Measurements from ENCODE around the gene RPUSD4. TPM values are rescaled to one million over a fixed set of nuclear protein-coding genes. Genes with fewer than 3 reads are reported as not detected.

The RPUSD4 gene
- total RNA-seq, 1 experiment from 2014 or later: 42.9 TPM

DNA sequence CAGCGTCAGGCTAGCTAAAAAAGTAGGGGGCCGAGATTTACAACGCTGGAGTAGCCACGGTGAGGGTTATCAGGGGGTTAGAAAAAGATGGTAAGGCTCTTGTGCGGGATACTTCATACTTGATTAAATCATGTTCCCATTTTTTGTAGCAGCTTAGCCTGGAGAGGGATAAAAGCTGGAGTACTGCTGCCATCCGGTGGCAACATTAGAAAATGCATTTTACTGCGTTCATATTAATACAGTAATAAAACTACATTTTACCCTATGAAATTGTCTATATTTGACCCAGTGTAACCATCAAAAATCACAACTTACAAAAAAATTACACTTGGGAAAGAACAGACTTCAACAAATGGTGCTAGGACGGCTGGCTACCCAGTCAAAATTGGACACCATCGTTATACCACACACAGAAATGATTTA, 17.3 kb downstream of the RPUSD4 start:
- Histone ChIP-seq H3K4me2 (ENCODE audit: insufficient read depth, insufficient read length, low read length) (no peak overlapping the region), H2BK5ac (ENCODE audit: insufficient read length, low read length) (no peak overlapping the region), H3K27ac (ENCODE audit: insufficient read length, low read depth, low read length) (no peak overlapping the region), H3K27me3 (ENCODE audit: insufficient read depth, low read length) (no peaks in the 10 kb centered on the region), H3K79me1 (ENCODE audit: insufficient read depth, low read depth, low read length, poor library complexity, severe bottlenecking) (no peaks in the 10 kb centered on the region), H3K79me2 (ENCODE audit: insufficient read depth, low read length) (no peaks in the 10 kb centered on the region), H2AK5ac (ENCODE audit: insufficient read length, low read length) (no peak overlapping the region), H3K4ac (ENCODE audit: low read depth, low read length) (no peak overlapping the region), H3K4me1 (ENCODE audit: insufficient read depth, low read length) (no peaks in the 10 kb centered on the region), H3T11ph (ENCODE audit: low read length) (no peak overlapping the region), H4K5ac (ENCODE audit: insufficient read length, low read depth, low read length) (no peak overlapping the region), H2BK12ac (ENCODE audit: insufficient read length, low read depth, low read length) (no peak overlapping the region), H2AFZ (ENCODE audit: low read length) (no peak overlapping the region), H3K9ac (ENCODE audit: extremely low read depth, insufficient read length, low read length) (no peak overlapping the region), H3K18ac (ENCODE audit: insufficient read length, low read depth, low read length) (no peak overlapping the region), H3K14ac (ENCODE audit: insufficient read depth, low read length) (no peak overlapping the region), H2BK120ac (ENCODE audit: low read depth, low read length, poor library complexity, severe bottlenecking) (no peak overlapping the region), H2BK15ac (ENCODE audit: low read depth, low read length) (no peak overlapping the region), H3K9me3 (ENCODE audit: control insufficient read depth, low read depth, low read length) (peaks cover 17% of the 10 kb centered on the region), H4K20me1 (ENCODE audit: control insufficient read depth, insufficient read depth, insufficient read length) (no peaks in the 10 kb centered on the region), H2BK20ac (ENCODE audit: low read depth, low read length, poor library complexity, severe bottlenecking) (no peak overlapping the region), H3K23me2 (ENCODE audit: insufficient read length, low read depth, low read length, poor library complexity, severe bottlenecking) (no peaks in the 10 kb centered on the region), H4K8ac (replicated peaks; ENCODE audit: insufficient read length, low read depth, low read length) (no peak overlapping the region), H3K23ac (ENCODE audit: insufficient read length, low read depth, low read length) (no peak overlapping the region), H4K91ac (ENCODE audit: insufficient read length, low read depth, low read length) (no peak overlapping the region), H3K56ac (ENCODE audit: insufficient read length, low read depth, low read length) (no peak overlapping the region)
- Mint-ChIP-seq H3K9me3 (peaks cover 23% of the 10 kb centered on the region in 2 experiments), H3K27me3 (ENCODE audit: low read depth) (no peaks in the 10 kb centered on the region; the same call in 1 of the 2 replicates), H3K4me3 (no peak overlapping the region), H3K27ac (no peak overlapping the region), H3K4me1 (no peaks in the 10 kb centered on the region), H3K36me3 (ENCODE audit: insufficient read depth in 1 of 3, low read depth in 3 of 3) (peaks cover 39 to 71% (median 67%) of the 10 kb centered on the region in 3 experiments)
- no CpG with 5 or more reads among the region's 9 CpGs for WGBS (ENCODE audit: extremely low coverage, insufficient read length, low lambda C conversion rate)
- DNase-seq: no peak
- TF ChIP-seq, protein P1, sequence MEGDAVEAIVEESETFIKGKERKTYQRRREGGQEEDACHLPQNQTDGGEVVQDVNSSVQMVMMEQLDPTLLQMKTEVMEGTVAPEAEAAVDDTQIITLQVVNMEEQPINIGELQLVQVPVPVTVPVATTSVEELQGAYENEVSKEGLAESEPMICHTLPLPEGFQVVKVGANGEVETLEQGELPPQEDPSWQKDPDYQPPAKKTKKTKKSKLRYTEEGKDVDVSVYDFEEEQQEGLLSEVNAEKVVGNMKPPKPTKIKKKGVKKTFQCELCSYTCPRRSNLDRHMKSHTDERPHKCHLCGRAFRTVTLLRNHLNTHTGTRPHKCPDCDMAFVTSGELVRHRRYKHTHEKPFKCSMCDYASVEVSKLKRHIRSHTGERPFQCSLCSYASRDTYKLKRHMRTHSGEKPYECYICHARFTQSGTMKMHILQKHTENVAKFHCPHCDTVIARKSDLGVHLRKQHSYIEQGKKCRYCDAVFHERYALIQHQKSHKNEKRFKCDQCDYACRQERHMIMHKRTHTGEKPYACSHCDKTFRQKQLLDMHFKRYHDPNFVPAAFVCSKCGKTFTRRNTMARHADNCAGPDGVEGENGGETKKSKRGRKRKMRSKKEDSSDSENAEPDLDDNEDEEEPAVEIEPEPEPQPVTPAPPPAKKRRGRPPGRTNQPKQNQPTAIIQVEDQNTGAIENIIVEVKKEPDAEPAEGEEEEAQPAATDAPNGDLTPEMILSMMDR (conservative IDR thresholded peaks at IDR 0.05): peak; percentile 83
